Measurements from ENCODE around the gene PERCC1. TPM values are rescaled to one million over a fixed set of nuclear protein-coding genes. Genes with fewer than 3 reads are reported as not detected.

The PERCC1 gene
- total RNA-seq, 1 experiment from 2014 or later = not detected

DNA sequence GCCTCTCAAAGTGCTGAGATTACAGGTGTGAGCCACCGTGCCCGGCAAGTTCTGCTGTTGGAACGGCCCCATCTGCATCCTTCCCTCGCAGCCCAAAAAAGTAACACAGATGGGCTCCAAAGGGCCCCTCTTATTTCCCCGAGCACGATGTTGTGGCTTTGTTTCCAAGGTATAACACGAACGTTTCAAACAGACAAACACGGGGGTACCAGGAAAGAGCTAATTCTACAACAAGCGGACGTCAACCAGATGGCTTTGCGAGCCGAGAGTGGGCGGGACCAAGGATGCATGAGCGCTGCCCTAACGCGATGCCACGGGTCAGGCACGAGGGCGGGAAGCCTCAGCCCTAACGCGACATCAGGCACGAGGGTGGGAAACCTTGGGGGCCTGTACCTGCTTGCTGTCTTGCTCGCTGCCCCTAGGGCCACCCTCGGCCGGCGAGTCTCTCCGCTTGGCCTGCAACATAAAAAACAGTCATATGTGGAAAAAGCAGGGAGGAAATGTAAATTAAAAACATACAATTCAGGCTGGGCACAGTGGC is 40.6 kb upstream of the PERCC1 start:
- Mint-ChIP-seq H3K36me3 (no peaks in the 10 kb centered on the region; the same call in 1 of the 2 replicates), H3K27ac (peak overlapping the region; percentile 48; the same call in 1 of the 2 replicates), H3K4me3 (no peak overlapping the region), H3K9me3 (no peaks in the 10 kb centered on the region), H3K27me3 (ENCODE audit: low read depth) (no peaks in the 10 kb centered on the region), H3K4me1 (no peaks in the 10 kb centered on the region)
- DNase-seq (ENCODE audit: low spot score) (no peak), ATAC-seq (no peak)
- POLR2A ChIA-PET = no interaction called here
- TF ChIP-seq SMAD4 (CRISPR knock-in tag; IDR thresholded peaks at IDR 0.05) = no peak
- TF ChIP-seq NR3C1 (CRISPR knock-in tag; conservative IDR thresholded peaks at IDR 0.05; ENCODE audit: low read depth) = no peak
- no peak for TF ChIP-seq IRF2 (CRISPR knock-in tag; IDR thresholded peaks at IDR 0.05; ENCODE audit: borderline replicate concordance, low read depth)
- TF ChIP-seq, protein P1, sequence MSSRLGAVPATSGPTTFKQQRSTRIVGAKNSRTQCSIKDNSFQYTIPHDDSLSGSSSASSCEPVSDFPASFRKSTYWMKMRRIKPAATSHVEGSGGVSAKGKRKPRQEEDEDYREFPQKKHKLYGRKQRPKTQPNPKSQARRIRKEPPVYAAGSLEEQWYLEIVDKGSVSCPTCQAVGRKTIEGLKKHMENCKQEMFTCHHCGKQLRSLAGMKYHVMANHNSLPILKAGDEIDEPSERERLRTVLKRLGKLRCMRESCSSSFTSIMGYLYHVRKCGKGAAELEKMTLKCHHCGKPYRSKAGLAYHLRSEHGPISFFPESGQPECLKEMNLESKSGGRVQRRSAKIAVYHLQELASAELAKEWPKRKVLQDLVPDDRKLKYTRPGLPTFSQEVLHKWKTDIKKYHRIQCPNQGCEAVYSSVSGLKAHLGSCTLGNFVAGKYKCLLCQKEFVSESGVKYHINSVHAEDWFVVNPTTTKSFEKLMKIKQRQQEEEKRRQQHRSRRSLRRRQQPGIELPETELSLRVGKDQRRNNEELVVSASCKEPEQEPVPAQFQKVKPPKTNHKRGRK (CRISPR knock-in tag; IDR thresholded peaks at IDR 0.05; ENCODE audit: borderline replicate concordance) = no peak
- TF ChIP-seq TEAD1 (CRISPR knock-in tag; IDR thresholded peaks at IDR 0.05) = no peak
- no peak for TF ChIP-seq ESRRA (CRISPR knock-in tag; IDR thresholded peaks at IDR 0.05; ENCODE audit: borderline replicate concordance)
- TF ChIP-seq, protein P2, sequence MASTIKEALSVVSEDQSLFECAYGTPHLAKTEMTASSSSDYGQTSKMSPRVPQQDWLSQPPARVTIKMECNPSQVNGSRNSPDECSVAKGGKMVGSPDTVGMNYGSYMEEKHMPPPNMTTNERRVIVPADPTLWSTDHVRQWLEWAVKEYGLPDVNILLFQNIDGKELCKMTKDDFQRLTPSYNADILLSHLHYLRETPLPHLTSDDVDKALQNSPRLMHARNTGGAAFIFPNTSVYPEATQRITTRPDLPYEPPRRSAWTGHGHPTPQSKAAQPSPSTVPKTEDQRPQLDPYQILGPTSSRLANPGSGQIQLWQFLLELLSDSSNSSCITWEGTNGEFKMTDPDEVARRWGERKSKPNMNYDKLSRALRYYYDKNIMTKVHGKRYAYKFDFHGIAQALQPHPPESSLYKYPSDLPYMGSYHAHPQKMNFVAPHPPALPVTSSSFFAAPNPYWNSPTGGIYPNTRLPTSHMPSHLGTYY (CRISPR knock-in tag; IDR thresholded peaks at IDR 0.05) = no peak
- CTCF ChIA-PET = no interaction called here

DNA sequence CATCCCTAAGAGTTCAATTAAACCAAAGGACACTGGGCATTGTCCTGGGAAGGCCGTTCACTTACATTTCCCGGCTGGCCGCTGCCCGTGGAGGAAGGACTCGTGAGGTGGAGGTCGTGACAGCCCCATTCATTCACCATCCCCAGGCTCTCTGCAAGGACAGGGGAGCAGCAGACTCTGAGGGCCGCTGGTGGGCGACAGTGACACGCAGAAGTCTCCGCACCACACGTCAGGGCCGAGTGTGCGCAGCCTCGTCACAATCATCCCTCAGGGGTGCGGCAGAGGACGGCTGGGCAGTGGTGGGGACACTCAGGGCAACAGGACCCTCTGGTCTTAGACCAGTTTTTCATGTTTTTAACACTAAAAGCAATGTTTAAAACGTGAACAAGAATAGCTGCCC is 38.1 kb upstream of the PERCC1 start:
- no peaks in the 10 kb centered on the region for H3K4me1 Mint-ChIP-seq
- CTCF ChIA-PET = no interaction called here
- POLR2A ChIA-PET = no interaction called here

DNA sequence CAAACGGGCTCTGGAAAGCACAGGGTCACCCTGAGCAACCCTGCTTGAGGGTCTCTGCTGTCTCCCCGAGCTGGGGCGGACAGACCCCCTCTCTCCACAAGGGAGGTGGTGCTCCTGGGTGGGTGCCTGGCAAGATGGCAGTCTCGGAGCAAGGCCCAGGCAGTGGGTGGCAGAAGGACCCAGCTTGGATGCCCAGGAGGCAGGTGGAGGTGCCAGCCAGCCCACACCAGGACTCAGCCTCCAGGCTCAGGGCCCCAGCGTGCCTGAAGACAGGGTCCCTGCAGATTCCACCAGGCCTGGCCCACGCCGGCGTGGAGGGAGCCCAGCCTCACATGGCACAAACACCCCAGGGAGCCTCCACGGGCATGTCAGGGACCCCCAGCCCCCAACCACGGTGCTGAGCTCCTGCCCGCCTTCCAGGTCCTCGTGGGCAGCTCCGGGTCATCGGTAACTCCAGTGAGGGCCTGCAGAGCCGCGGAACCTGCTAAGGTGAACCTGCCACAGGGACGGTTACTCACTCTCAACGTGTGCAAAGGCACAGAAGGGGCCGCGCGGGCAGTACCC is 37.2 kb upstream of the PERCC1 start:
- no peaks in the 10 kb centered on the region for H3K9me3 Mint-ChIP-seq
- ChIA-PET CTCF (no interaction called here), POLR2A (no interaction called here)
- no peaks in the 10 kb centered on the region for H3K4me1 Mint-ChIP-seq
- DNase-seq (ENCODE audit: low spot score) = no peak
- no peak overlapping the region for H3K4me3 Mint-ChIP-seq
- peaks cover 5% of the 10 kb centered on the region; the same call in 1 of the 2 replicates for H3K36me3 Mint-ChIP-seq
- no peak for ATAC-seq
- no peaks in the 10 kb centered on the region for H3K27me3 Mint-ChIP-seq (ENCODE audit: low read depth)
- H3K27ac Mint-ChIP-seq = no peak overlapping the region
- TF ChIP-seq MYBL2 (CRISPR knock-in tag; IDR thresholded peaks at IDR 0.05) (no peak), HMGA2 (CRISPR knock-in tag; IDR thresholded peaks at IDR 0.05) (no peak), TEAD1 (CRISPR knock-in tag; IDR thresholded peaks at IDR 0.05) (no peak), CBFB (CRISPR knock-in tag; IDR thresholded peaks at IDR 0.05; ENCODE audit: low read depth) (no peak), MXD4 (CRISPR knock-in tag; IDR thresholded peaks at IDR 0.05; ENCODE audit: borderline replicate concordance) (no peak)
- TF ChIP-seq, protein P3, sequence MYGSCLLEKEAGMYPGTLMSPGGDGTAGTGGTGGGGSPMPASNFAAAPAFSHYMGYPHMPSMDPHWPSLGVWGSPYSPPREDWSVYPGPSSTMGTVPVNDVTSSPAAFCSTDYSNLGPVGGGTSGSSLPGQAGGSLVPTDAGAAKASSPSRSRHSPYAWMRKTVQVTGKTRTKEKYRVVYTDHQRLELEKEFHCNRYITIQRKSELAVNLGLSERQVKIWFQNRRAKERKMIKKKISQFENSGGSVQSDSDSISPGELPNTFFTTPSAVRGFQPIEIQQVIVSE (CRISPR knock-in tag; IDR thresholded peaks at IDR 0.05; ENCODE audit: borderline replicate concordance) = no peak
- TF ChIP-seq, protein P4, sequence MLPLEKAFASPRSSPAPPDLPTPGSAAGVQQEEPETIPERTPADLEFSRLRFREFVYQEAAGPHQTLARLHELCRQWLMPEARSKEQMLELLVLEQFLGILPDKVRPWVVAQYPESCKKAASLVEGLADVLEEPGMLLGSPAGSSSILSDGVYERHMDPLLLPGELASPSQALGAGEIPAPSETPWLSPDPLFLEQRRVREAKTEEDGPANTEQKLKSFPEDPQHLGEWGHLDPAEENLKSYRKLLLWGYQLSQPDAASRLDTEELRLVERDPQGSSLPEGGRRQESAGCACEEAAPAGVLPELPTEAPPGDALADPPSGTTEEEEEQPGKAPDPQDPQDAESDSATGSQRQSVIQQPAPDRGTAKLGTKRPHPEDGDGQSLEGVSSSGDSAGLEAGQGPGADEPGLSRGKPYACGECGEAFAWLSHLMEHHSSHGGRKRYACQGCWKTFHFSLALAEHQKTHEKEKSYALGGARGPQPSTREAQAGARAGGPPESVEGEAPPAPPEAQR (CRISPR knock-in tag; IDR thresholded peaks at IDR 0.05) = no peak
- TF ChIP-seq, protein P5, sequence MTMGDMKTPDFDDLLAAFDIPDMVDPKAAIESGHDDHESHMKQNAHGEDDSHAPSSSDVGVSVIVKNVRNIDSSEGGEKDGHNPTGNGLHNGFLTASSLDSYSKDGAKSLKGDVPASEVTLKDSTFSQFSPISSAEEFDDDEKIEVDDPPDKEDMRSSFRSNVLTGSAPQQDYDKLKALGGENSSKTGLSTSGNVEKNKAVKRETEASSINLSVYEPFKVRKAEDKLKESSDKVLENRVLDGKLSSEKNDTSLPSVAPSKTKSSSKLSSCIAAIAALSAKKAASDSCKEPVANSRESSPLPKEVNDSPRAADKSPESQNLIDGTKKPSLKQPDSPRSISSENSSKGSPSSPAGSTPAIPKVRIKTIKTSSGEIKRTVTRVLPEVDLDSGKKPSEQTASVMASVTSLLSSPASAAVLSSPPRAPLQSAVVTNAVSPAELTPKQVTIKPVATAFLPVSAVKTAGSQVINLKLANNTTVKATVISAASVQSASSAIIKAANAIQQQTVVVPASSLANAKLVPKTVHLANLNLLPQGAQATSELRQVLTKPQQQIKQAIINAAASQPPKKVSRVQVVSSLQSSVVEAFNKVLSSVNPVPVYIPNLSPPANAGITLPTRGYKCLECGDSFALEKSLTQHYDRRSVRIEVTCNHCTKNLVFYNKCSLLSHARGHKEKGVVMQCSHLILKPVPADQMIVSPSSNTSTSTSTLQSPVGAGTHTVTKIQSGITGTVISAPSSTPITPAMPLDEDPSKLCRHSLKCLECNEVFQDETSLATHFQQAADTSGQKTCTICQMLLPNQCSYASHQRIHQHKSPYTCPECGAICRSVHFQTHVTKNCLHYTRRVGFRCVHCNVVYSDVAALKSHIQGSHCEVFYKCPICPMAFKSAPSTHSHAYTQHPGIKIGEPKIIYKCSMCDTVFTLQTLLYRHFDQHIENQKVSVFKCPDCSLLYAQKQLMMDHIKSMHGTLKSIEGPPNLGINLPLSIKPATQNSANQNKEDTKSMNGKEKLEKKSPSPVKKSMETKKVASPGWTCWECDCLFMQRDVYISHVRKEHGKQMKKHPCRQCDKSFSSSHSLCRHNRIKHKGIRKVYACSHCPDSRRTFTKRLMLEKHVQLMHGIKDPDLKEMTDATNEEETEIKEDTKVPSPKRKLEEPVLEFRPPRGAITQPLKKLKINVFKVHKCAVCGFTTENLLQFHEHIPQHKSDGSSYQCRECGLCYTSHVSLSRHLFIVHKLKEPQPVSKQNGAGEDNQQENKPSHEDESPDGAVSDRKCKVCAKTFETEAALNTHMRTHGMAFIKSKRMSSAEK (CRISPR knock-in tag; IDR thresholded peaks at IDR 0.05; ENCODE audit: borderline replicate concordance) = no peak

More for the DNA sequence above, 38.1 kb upstream of the PERCC1 start:
- Mint-ChIP-seq H3K27ac (no peak overlapping the region), H3K36me3 (no peaks in the 10 kb centered on the region; the same call in 1 of the 2 replicates), H3K27me3 (ENCODE audit: low read depth) (no peaks in the 10 kb centered on the region), H3K9me3 (no peaks in the 10 kb centered on the region), H3K4me3 (no peak overlapping the region)
- ATAC-seq = no peak
- TF ChIP-seq MYBL2 (CRISPR knock-in tag; IDR thresholded peaks at IDR 0.05) (no peak), NR1H2 (CRISPR knock-in tag; IDR thresholded peaks at IDR 0.05) (no peak), TP53 (CRISPR knock-in tag; IDR thresholded peaks at IDR 0.05) (no peak)
- TF ChIP-seq, protein P3 (CRISPR knock-in tag; IDR thresholded peaks at IDR 0.05; ENCODE audit: borderline replicate concordance) = no peak
- TF ChIP-seq, protein P4 (CRISPR knock-in tag; IDR thresholded peaks at IDR 0.05) = no peak
- TF ChIP-seq, protein P6, sequence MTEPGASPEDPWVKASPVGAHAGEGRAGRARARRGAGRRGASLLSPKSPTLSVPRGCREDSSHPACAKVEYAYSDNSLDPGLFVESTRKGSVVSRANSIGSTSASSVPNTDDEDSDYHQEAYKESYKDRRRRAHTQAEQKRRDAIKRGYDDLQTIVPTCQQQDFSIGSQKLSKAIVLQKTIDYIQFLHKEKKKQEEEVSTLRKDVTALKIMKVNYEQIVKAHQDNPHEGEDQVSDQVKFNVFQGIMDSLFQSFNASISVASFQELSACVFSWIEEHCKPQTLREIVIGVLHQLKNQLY (CRISPR knock-in tag; IDR thresholded peaks at IDR 0.05) = no peak
- DNase-seq (ENCODE audit: low spot score) = no peak
